HTR-8/SVneo (cell line): Measurements from ENCODE around the gene SCFD1.
A peak's percentile ranks its signal among the peaks of the same experiment; 100 is the strongest.
"Not testable (repeated sequence)": the region's sequence is repeated elsewhere in the genome, so short reads cannot be mapped to it uniquely, and the experiment has no call there.

Experiments used
- DNase-seq: peaks from one replicate; pipeline ENCODE4 v3.0.0; 2011; ENCODE audit warnings: low spot score, mixed read lengths; ENCODE audit not compliant: insufficient read length
- FAIRE-seq: peaks from 2 replicates; lab custom pipeline; 2011; peaks lifted over from hg19 to GRCh38; lab: Jason Lieb, UNC

Gene SCFD1

DNA sequence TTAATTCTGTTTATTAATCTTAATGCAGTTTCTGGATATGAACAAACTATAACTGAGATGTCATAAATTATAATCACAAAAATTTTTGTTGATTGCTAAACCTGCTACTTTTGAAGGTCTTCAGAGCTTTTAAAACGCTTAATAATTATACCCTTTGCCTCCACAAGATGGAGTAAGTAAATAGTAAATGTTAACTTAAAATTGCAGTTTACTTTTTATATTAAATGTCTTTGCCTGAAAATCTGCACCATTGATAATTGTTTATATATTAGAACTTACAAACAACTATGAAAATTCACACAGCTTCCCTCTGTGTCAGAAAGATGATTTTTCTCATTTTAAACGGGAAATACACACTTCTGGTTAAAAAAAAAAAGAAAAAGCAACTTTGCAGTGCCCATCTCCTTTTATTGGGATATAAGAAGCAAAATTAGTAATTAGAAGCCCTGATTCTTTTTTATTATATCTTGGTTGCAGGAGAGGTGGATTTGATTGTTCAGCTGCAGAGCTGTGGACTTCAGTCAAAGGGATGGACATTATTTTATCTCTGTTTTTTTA is 35.6 kb downstream of the SCFD1 start:
- FAIRE-seq = no peak
- no peak for DNase-seq

DNA sequence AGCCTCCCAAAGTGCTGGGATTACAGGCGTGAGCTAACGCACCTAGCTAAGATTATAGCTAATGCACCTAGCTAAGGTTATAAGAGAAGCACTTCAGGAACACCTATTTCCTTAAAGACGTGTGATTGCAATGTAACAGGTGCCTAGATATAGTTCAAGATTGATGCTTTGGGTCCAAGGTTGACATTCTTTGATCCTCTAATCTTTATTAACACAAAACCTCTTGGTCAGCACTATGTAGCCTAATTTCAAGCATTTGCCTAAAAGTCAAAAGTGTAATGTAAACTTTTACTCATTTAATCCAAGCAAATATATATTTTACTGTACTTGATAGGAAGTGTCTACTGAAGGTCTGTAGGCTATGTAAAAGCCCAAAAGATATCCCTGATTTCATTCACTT is 36.5 kb downstream of the SCFD1 start:
- FAIRE-seq = peak; percentile 44
- DNase-seq = no peak

DNA sequence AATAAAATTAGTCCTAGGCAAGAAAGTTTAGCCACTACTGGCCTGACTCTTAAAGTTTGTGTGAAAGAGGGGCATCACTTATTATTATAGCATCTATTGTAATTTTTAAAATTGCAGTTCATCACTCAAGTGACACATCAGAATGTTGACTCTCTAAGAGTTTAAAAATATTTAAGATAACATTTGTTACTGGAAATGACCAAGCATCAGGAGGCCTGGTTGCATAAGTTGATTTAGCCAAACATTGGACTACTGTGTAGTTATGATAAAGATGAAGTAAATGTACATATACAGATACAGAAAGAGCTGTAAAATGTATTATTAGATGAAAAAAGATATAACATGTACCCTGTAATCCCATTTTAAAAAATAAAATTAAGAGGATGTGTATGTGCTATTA is 47.5 kb downstream of the SCFD1 start:
- DNase-seq (no peak), FAIRE-seq (no peak)

DNA sequence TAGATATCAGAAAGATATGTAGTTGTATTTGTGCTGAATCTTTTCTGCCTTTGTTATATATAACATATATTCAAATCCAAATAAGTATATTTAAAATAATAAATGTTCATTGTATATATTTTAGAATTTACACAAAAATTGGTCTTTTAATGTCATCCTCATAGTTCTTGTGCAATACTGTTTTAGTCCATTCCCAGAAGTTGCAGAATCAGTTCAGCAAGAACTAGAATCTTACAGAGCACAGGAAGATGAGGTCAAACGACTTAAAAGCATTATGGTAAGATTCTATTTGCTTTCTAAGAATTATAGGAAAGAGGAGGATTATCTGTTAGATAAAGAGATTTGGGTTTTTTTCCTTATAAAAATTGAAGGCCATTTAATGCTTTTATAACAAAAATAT is 51.0 kb downstream of the SCFD1 start:
- DNase-seq = no peak
- no peak for FAIRE-seq

DNA sequence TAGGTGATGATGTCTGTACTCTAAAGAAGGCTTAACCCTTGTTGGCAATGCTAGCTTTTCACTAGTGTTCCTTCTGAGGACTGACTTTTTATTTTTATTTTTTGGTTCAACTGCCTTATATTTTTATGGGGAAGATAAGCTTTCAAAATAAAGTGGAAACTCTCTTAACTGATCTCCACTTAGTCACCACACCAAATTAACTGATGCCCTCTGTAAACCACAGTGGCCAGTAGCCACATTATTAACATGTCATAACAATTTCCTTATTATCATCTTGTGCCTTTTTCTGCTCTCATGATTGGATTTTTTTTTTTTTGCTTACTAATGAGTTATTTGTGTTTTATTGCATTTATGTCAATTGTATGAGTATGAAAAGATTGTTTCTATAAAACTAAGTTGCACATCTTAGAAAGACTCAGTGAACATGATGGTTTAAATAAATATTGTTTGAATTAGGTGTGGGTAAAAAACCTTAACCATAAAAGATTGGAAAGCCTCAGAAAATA is 56.9 kb downstream of the SCFD1 start:
- DNase-seq (no peak), FAIRE-seq (peak; percentile 33)

DNA sequence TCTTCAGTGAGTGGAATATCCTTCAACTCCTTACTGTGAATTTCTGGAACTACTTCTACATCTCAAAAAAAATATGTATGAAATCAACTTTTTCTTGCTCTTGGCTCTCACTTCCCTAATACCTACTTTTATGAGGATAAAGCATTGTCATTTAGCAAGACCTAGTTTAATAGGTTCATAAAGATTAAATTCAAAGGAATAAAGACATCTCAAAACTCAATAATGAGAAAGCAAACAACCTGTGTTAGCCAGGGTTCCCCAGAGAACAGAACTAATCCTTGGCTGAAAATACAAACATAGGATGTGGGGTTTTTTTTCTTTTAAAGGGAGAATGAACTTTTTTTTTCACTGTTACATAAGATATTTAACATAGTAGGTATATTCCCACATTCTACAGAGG is 57.9 kb downstream of the SCFD1 start:
- DNase-seq (no peak), FAIRE-seq (no peak)

DNA sequence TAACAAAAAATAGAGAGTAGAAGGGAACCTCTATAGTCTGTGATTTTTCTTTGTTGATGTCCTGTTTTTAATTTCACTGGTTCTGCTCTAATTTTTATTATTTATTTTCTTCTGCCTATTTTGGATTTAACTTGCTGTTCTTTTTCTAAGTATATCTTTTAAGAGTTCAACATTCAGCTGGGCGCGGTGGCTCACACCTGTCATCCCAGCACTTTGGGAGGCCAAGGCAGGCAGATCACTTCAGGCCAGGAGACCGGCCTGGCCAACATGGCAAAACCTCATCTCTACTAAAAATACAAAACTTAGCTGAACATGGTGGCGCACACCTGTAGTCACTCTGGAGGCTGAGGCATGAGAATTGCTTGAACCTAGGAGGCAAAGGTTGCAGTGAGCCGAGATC is 58.7 kb downstream of the SCFD1 start:
- FAIRE-seq, DNase-seq: not testable (repeated sequence)

DNA sequence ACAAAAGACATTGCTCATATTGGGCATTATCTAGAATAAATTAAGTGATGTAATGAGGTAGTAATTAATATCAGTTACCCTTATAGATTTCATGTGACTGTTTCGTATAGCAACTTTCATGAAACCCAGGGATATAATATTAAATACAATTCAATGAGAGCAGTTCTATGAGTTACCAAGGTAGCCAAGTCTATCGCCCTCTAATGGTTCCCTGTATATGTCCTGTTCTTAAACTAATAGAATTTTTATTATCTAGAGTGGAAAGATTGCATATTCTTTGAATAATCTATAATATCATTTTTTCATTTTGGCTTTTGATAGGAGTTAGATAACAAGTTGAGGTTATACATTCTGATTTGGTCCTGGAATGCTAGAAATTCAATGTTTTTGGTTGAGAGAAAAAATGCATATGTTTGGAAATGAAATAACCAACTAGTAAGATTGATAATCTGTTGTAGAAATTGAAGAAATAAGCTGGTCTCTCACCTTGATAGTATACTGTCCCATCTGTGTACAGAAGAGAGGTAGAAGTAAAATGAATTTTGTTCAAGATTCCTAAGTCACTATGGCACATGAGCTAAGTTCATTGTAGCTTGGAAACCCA is 59.7 kb downstream of the SCFD1 start:
- FAIRE-seq = peak; percentile 9
- peak; percentile 12 for DNase-seq

DNA sequence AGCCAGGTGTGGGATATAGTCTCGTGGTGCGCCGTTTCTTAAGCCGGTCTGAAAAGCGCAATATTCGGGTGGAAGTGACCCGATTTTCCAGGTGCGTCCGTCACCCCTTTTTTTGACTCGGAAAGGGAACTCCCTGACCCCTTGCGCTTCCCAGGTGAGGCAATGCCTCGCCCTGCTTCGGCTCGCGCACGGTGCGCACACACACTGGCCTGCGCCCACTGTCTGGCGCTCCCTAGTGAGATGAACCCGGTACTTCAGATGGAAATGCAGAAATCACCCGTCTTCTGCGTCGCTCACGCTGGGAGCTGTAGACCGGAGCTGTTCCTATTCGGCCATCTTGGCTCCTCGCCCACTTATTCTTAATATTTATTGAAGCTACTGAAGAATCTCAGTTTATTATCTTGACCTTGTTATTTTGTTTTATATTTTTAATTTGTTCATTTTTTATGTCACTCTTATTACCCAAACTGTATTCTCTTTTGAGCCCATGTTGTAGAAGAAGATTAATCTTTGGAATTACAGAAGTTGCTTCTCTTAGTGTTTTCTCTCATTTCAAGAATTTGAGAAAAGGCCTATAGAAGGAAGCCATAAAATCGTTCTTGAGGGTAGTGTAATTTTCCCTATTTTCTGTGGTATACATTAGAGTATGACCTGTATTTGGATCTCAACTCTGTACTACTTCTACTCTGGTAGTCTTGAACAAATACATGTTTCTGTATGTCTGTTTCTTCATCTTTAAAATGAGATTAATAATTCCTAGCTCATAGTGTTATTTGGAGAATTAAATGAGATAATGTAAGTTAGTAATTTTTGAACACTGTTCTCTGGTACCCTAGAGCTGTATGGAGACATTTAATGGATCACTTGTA is 68.6 kb downstream of the SCFD1 start:
- not testable (repeated sequence) for DNase-seq
- peak; percentile 57 for FAIRE-seq

DNA sequence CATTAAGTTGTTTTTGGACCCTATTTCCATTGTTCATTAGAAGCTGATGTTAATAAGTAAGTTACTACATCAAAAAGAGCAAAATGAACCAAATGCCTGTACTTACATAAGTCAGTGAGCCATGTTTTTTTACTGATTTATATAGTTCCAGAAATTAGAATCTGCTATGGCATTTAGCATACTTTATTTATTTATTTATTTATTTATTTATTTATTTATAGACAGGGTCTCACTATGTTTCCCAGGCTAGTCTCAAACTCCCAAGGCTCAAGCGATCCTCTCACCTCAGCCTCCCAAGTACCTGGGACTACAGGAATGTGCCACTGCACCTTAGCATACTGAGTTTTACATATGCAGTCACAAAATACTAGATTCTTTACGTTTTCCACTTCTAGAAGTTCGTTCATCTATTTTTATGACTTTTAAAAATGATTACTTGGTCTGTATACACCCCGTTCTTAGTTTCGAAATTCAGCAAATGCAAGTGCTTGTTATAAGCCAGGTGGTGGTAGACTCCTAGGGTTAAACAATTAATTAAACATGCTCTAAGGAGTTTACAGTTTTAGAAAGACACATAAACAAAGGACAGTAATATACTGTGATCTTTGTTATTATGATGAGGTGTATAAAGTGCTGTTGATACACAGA is 69.8 kb downstream of the SCFD1 start:
- no peak for FAIRE-seq
- no peak for DNase-seq

DNA sequence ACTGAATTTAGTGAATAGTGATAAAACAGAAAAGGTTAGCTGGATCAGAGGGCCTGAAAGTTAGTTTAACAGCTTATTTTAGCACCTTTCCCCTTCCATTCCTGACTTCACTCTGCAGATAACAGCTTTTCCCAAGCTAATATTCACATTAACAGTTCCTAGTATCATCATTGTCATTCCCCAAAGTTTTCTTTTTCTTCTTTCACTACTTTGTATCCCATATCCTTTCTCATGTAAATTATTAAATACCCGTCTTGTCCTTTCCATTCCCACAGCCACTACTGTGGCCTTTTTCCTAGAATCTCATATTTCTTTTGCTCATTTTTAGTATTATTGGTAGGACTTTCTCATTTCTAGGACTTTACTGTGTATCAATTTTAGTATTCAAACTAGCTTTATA is 70.5 kb downstream of the SCFD1 start:
- FAIRE-seq (peak; percentile 46), DNase-seq (no peak)

DNA sequence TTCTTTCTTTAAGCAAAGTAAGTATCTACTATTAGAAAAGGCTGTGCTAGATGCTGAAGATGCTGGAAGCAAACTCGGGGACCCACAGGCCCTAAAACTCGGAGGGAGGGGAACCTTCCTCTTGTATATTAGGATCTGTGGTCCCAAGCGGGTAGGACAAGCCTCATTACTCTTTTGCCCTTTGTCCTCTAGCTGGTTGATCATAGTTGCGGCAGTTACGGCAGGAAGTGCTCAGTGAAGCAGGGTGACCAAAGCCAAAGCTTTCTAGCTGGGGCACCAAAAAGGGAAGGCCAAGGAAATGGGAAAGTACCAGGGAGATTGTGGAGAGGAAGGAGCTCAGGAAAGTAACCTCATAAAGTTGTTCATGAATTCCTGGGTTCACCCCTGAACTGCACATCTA is 76.3 kb downstream of the SCFD1 start:
- DNase-seq (no peak), FAIRE-seq (no peak)

DNA sequence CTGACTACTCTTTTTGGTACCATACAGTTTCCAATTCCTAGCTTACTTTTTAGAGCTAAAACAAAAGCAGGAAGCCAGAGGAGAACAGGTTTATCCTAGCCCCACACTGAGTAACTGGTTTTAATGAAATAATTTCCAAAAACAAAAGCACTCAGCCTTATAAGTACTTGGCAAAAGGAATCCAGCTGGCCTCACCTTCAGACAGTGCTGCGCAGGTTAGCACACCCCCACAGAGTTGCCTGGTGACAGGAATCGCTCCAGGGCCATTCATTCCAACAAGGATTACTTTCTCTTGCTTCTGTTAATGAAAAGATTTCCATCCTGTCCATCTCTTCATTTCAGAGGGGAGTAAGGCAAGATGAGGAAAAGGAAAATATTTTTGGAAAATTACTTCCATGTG is 84.6 kb downstream of the SCFD1 start:
- FAIRE-seq = peak; percentile 40
- DNase-seq = no peak

DNA sequence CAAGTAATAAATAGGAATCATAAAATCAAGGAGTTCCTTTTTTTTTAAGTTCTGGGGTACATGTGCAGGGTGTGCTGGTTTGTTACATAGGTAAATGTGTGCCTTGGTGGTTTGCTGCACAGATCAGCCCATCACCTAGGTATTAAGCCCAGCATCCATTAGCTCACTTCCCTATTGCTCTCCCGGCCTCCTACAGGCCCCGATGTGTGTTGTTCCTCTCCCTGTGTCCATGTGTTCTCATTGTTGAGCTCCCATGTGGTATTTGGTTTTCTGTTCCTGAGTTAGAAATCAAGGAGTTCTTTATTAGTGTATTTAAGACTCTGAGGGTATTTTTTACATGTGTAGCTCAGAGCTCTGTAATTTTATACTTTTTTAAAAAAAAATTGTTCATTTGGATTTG is 86.0 kb downstream of the SCFD1 start:
- FAIRE-seq = peak; percentile 33

DNA sequence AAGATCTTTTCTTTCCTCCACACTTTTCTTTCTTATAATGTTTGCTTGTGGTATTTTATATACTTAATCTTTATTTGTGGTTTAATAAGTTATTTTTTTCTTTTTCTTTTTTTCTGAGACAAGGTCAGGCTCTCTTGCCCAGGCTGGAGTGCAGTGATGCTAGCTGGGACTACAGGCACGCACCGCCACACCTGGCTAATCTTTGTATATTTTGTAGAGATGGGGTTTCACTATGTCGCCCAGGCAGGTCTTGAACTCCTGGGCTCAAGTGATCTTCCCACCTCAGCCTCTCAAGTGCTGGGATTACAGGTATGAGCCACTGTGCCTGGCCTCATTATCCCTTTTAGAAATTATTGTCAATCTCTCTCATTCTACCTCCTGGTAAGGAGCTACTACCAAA is 87.1 kb downstream of the SCFD1 start:
- peak; percentile 9 for FAIRE-seq

More for the DNA sequence above, 86.0 kb downstream of the SCFD1 start:
- DNase-seq = no peak

DNA sequence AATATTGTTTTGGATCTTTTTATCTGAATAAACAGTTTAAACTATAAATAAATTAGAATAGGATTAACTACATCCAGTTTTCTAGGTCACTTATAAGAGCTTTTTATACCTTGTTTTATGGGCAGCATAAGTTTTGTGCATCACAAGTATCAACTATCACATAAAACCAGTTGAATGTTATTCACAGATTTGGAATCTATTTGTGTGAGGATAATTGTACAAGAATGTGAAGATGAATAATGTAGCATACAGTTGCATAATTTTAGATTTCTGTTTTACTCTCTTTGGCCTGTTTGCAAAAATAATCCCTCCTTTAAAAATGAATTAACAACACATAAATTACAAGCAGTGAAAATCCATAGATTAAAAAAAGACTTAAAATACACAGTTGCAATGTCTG is 88.8 kb downstream of the SCFD1 start:
- no peak for DNase-seq
- peak; percentile 42 for FAIRE-seq

More for the DNA sequence above, 87.1 kb downstream of the SCFD1 start:
- DNase-seq = no peak

DNA sequence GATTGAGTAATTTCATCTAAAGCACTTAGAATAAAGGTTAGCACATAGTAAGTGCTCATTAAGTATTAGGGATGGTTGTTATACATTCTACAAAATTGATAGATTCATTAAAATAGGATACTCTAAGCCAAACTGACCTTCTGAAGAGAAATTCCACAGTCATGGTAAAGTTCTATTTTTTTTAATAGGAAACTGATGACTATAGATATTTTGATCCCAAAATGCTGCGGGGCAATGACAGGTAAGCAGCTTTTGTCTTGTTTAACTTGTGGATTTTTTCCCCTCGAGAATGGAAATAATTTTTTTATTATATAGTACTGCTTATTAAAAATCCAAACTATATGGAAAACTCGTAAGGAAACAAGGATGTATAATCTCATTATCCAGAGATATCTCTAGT is 97.0 kb downstream of the SCFD1 start:
- FAIRE-seq = no peak
- no peak for DNase-seq

DNA sequence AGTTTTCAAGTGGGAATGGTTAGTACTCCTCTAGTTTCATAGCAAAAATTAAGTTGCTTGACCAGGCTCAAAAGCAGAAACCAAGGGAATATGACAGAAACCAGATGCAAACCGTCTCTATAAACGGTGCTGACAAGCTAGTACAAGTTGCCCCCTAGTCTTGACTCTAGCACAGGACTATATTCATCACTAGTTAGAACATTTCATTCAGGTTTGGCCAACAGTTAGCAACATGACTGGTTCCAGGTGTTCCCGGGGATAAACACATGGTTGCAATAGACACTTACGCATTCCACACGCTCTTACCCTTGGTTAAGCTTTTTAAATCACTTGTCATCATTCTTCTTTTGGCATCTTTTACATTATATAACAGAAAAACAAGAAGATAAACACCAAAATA is 103.6 kb downstream of the SCFD1 start:
- no peak for DNase-seq
- peak; percentile 73 for FAIRE-seq

DNA sequence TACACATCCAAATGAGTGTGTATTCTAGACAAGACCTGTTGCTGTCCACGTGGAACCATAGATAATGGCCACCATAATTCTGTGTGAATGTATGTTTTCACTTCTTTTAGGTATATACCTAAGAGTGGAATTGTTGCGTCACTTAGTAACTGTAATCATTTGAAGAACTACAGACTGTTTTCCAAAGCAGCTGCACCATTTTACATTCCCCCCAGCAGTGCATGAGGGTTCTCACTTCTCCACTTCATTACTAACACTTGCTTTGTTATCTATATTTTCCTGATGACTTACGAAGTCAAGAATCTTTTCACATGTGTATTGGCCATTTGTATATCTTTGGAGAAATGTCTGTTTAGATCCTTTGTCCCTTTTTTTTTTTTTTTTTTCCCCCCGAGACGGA is 106.4 kb downstream of the SCFD1 start:
- no peak for DNase-seq
- FAIRE-seq = no peak

DNA sequence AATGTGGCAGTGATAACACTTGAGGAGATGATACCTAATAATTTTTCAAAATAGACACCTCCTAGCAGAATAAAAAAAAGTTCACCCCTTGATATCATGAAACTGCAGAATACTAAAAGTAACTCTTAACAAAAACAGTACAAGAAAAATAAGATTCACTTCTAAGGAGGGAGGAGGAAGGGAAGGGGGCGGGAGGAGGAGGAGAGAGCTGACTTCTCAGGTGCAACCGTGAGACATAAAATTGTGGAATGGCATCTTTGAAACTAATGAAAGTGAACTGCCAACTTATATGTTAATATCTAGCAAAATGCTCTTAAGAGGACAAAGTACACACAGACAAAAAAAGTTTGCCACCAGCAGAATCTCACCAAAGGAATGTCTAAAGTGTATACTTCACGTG is 115.8 kb downstream of the SCFD1 start:
- DNase-seq (no peak), FAIRE-seq (peak; percentile 20)

DNA sequence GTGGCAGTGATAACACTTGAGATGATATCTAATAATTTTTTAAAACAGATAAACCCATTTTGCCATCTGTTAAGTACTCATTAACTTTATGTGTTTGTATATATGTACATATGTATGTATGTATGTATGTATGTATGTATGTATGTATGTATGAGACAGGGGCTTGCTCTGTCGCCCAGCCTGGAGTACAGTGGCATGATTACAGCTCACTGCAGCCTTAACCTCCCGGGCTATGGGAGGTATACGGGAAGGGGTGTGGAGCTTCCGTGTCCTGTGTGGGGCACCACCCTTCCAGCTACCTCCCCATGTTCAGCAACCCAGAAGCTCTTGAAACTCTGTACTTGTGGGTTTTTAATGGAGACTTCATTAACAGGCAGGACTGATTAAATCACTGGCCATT is 116.9 kb downstream of the SCFD1 start:
- no peak for FAIRE-seq
- no peak for DNase-seq
